Stimulated activated CD4-positive, alpha-beta T cell treated with anti-CD3 and anti-CD28 coated beads, Interleukin-1b, Interleukin-23, amount 100 ng/mL, for 48 hours (primary cell): ENCODE results near the gene CUL2.
"Not testable (repeated sequence)": the region's sequence is repeated elsewhere in the genome, so short reads cannot be mapped to it uniquely, and the experiment has no call there.

Experiments used
- DNase-seq: peaks from one replicate; pipeline ENCODE4 v3.0.0-alpha.2; 2020

CUL2 gene

GRCh38 chr10:35079265-35079664 is 10.9 kb downstream of the CUL2 start:
- DNase-seq = no peak

GRCh38 chr10:35075228-35075627 is 14.9 kb downstream of the CUL2 start:
- DNase-seq = no peak

- peak; percentile 3 for DNase-seq
Observed at GRCh38 chr10:35074266-35074665, 15.9 kb downstream of the CUL2 start.

GRCh38 chr10:35070521-35070920 is 19.6 kb downstream of the CUL2 start:
- DNase-seq = no peak

GRCh38 chr10:35063837-35064454 is 26.2 kb downstream of the CUL2 start:
- DNase-seq = no peak

- DNase-seq = no peak
Observed at GRCh38 chr10:35059481-35059880, 30.7 kb downstream of the CUL2 start.

GRCh38 chr10:35058686-35059085 is 31.5 kb downstream of the CUL2 start:
- DNase-seq = no peak

- no peak for DNase-seq
Observed at GRCh38 chr10:35058134-35058533, 32.0 kb downstream of the CUL2 start.

- DNase-seq = no peak
Observed at GRCh38 chr10:35056686-35057085, 33.5 kb downstream of the CUL2 start.

GRCh38 chr10:35056133-35056532 is 34.0 kb downstream of the CUL2 start:
- DNase-seq = no peak

GRCh38 chr10:35050568-35050967 is 39.6 kb downstream of the CUL2 start:
- no peak for DNase-seq

- no peak for DNase-seq
Observed at GRCh38 chr10:35046074-35046473, 44.1 kb downstream of the CUL2 start.

- DNase-seq = not testable (repeated sequence)
Observed at GRCh38 chr10:35045275-35045674, 44.9 kb downstream of the CUL2 start.

- DNase-seq = no peak
Observed at GRCh38 chr10:35043796-35044344, 46.3 kb downstream of the CUL2 start.

GRCh38 chr10:35042783-35043182 is 47.4 kb downstream of the CUL2 start:
- DNase-seq = no peak

GRCh38 chr10:35041502-35041879 is 48.6 kb downstream of the CUL2 start:
- DNase-seq = no peak

- no peak for DNase-seq
Observed at GRCh38 chr10:35040760-35041501, 49.2 kb downstream of the CUL2 start.

GRCh38 chr10:35037104-35037503 is 53.0 kb downstream of the CUL2 start:
- DNase-seq = no peak

- no peak for DNase-seq
Observed at GRCh38 chr10:35035606-35036005, 54.5 kb downstream of the CUL2 start.

- no peak for DNase-seq
Observed at GRCh38 chr10:35027567-35027966, 62.6 kb downstream of the CUL2 start.

- DNase-seq = no peak
Observed at GRCh38 chr10:35025916-35026315, 64.2 kb downstream of the CUL2 start.

- DNase-seq = no peak
Observed at GRCh38 chr10:35020481-35020880, 69.7 kb downstream of the CUL2 start.

- DNase-seq = no peak
Observed at GRCh38 chr10:35019041-35020024, 70.8 kb downstream of the CUL2 start.
